GM19239 (cell line): ENCODE measurements around the gene MS4A10.

Source experiments
- DNase-seq: peaks from one replicate; pipeline ENCODE4 v3.0.0; 2011; ENCODE audit warnings: low spot score; ENCODE audit not compliant: insufficient read length
- FAIRE-seq: peaks from 2 replicates; lab custom pipeline; 2011; peaks lifted over from hg19 to GRCh38; lab: Jason Lieb, UNC

The MS4A10 gene

DNA sequence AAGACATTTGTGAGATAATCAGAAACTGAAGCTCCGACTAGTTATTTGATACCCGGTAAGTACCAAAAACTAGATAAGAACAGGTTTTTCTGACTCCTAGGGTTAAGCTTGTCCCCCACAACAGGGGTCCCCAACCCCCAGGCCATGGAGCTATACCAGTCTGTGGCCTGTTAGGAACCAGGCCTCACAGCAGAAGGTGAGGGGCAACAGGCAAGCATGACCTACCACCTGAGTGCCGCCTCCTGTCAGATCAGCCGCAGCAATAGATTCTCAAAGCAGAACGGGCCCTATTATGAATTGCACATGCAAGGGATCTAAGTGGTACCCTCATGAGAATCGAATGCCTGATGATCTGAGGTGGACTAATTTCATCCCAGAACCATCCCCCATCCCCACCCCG, 1.2 kb upstream of the MS4A10 start:
- DNase-seq = no peak
- FAIRE-seq = no peak

DNA sequence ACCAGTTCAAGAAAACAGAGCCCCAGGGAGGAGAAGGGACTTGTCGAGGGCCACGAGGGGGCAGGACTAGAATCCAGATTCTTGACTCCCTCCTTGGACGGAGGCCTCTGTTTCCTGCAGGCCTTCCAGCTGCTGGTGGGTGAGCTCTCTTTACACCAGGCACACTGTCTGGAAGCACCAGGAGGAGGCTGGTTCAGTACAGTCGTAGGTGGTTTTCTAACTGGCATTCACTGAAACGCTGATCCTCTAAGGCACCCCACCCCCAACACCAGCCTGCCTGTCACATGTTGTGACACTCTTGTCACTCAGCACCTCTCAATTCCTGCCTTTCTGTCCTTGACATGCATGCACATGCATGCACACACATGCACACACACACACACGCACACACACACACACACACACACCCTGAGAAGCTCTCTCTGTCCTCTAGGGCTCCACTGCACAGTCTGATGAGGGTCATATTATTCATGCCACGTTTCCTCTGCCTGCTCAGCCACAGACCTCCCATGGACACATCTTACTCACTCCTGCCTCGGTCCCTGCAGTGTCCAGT, 751 bp downstream of the MS4A10 start:
- FAIRE-seq = no peak
- no peak for DNase-seq

DNA sequence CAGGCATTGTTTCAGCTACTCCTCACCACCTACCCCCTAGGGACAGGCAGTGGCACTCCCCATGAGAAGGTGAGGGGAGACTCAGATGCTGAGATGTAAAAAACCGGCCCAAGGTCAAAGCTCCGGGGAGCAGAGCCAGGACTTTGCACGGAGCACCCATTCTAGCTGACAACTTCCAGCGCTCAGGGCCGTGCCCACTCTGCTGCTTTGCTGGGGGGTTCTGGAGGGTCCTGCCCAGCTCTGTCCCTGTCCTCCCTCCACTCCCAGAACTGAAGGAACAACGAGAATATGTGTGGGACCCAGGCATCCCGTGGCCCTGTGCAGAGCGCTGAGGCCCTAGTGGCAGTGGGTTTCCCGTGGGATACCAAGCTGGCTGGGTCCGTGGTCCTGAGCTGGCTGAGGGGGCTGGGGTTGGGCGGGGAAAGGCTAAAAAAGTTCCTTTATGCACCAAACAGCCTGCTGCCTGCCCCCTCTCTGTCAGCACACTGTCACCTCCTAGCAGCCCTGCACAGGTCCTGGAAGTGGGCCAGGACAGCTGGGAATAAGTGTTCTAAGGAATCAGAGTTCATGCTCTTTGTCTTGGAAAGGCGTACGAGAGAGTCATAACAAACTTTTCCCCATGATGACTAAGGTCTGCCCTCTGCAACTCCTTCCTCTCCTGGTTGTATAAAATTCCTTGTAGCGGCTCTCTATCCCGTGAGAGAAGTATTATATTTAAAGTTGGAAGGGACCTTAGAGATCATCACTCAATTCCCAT, 1.9 kb downstream of the MS4A10 start:
- no peak for DNase-seq
- no peak for FAIRE-seq

DNA sequence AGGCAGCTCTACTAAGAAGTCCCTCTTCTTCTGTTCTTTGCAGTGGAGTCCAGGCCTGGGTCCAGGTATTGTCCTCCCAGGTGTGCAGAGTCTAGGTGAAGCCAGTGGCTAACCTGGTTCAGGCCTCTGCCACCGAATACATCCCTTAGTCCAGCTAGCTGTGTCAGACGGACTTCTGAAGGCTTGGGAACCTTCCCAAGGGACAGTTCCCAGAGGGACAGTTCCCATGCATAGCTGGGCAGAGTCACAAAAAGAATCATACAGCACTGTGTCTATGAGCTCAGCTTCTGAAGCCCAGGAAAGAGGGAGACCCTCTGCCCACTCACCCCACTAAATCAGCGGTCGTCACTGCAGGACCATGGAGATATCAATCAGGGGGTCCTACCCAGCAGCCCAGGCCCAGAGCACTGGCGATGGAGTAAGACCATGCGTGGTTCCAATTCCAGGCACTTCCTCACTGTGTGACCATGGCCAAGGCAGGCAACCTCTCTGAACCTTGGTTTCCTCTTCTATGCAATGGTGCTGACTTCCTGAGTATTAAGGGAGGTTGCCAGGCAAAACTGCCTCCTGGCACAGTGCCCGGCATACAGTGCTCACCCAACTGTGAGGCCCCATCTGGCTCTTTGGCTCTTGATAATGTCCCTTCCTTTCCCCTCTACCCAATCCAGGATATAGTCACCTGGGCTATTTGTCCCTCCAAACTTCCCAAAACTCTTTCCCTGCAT, 3.4 kb downstream of the MS4A10 start:
- DNase-seq (no peak), FAIRE-seq (no peak)

DNA sequence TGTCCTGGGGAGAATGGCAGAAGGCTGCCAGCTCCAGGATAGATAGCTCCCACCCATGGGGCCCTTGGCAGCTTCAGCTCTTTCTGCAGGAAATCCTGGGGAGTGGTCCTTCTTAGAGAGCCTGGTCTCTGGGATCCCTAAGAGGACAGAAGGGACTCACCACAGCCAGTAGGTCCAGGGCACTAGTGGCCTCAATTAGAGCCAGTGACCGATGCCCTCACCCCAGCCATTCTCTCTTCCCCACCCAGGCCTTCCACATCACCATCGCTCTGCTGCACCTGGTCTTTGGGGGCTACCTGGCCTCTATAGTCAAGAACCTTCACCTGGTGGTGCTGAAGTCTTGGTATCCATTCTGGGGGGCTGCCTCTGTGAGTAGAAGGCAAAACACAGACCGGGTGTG, 5.6 kb downstream of the MS4A10 start:
- FAIRE-seq (no peak), DNase-seq (no peak)

DNA sequence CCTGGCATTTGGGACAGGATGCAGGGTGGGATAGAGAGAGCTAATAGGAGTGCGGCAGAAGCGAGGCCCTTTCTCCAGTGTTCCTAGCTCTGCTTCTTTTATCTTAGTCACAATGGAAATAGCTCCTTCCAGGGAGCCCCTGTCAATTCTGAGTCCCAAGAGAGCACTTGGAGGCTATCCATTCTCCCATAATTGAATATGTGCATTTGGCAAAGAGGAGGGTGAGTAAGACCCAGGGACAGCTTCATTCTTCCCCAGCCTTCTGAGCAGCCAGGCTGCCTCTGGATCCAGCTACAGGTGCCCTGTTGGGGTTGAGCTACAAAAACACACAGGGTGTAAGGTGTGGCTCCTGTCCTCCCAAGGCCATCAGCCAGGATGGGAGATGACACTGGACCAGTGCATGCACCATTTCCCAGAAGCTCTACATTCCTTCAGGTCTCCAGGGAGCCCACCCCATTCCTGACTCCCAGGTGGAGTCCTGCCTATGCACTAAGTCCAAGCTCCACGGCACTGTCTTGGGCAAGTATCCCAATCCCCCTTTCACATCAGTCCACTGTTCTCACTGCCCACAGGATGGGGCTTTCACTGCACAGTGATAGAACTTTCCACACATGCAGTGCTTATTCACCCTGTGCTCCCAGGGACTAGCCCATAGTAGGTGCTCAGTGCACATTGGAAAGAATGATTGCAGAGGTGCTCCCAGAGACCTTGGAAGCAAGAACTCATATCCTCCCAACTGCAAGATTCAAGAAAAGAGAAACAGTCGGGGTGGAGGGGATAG, 6.2 kb downstream of the MS4A10 start:
- DNase-seq (no peak), FAIRE-seq (no peak)

DNA sequence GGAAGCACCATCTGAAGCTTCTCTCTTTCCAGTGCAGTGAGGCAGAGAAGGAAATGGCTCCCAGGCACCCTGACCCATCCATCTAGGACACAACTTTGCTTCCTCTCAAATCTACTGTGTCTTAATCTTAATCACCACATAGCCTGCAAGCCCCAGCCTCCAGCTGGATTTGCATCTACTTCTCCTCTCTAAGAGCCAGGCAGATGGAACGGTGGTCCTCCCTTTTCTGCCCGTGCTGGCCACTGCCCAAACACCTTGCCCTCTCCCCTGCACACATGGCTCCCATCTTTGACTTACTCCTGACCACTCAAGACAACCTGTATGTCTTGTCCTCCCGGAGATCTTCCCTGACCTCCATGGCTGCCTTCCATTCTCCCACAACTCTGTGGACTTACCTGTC, 7.4 kb downstream of the MS4A10 start:
- DNase-seq = no peak
- FAIRE-seq = no peak

DNA sequence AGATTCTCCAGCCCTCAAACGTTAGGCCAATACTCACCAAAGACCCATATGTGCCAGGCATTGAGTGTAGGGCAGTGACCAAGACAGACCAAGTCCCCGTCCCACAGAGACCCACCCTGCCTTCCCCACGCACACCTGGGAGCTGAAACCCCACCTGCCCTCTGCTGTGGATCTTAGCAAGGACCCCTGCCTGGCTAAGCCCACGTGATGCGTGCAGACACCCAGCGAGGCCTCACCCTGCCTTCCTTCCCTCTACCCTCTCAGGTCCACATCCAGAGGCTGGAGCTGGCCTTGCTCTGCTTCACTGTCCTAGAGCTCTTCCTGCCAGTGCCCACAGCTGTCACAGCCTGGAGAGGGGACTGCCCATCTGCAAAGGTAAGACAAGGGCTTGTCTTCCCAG, 10.2 kb downstream of the MS4A10 start:
- DNase-seq (no peak), FAIRE-seq (no peak)

DNA sequence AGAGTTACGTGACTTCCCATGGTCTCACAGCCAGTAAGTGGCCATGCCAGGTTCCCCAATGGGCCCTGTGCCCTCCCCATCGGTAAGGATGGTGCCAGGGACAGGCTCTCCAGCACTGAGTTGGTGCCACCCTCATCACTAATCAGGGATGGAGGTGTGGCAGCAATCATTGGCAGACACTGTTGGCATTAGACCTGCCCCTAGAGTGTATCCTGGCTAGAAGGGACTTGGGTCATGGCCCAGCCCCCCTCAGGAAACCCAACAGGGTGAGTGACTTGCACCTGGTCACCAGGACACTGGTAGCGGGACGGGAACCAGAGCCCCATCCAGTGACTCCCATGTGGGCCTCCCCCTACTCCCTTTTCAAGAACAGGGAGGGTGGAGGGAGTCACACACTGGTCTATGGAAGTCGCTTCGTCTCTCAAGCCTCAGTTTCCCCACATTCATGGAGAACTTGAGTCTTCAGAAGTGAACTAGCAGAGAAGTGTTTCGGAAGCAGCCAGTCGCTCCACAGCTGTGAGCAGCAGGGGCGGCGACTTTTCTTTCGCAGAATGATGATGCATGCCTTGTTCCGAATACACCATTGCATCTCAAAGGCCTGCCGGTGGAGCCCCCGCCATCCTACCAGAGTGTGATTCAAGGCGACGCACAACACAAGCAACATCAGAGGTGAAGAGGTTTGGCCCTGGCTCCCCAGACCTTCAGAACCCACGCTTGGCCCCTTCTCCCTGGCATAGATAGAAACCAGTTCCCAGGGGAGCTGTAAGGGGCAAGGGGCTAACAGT, 12.9 kb downstream of the MS4A10 start:
- FAIRE-seq = no peak

DNA sequence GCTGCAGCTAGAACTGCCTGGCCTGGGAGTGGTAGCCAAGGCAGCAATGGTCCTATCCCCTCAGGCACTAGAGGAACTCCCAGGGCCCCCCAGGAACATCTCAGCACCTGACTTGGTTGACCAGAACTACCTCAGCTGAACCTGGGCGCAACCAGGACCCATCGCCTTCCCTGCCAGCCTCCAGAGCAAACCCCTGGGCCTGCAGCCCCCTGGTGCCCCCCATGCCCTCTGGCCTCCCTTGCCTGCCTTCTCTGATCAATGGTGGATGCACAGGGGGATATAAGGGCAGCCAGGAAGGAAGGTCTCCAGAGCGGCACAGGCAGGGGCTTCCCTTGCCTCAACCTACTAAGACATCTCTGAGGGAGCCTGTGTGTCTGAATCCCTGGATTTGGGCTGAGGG, 13.5 kb downstream of the MS4A10 start:
- FAIRE-seq (no peak), DNase-seq (no peak)

More for the DNA sequence above, 12.9 kb downstream of the MS4A10 start:
- DNase-seq = no peak

DNA sequence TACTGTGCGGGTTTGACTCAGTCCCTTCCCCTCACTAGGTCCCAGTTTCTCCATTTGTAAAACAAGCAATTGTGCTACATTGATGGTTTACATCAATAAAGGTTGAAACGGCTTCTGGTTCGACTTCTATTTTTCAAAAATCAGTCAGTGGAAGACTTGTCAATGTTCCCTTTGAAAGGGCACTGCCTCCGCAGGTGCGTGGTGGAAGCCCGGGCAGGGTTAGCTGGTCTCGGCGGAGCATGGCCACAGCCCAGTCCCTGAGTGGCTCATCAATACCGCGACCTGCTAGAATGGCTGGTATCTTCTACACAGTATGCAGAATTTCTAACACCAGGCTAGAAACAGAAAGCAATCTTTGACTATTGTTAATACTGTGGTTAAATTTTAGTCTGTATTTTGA, 16.1 kb downstream of the MS4A10 start:
- FAIRE-seq = no peak
- DNase-seq = no peak

DNA sequence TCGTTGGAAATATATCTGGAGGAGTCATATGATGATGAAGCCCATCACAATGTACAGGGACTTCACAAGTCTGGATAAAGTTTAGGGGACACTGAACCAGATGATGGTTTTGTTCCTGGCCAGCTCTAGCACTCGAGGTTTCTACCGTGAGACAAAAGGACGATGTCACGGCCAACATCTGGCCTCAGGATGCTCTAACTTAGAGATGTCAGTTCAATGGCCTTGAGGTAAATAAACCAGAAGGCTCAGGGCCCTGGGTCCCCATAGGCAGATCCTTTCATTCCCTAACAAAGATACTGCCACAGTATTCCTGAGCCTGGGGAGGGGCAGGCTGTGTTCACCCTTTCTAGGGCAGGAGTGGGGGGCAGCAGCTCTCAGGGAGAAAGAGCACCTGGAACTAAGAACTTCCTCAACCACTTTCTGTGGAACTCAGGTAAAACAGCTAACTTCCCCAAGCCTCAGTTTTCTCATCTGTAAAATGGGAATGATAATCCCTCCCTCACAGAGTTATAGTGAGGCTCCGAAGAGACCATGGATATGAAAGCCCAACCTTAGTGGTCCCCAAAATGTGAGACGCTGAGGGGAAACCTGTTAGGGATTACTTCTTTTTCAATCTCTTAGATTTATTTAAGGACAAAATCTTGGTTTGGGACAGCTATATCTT, 18.3 kb downstream of the MS4A10 start:
- FAIRE-seq (no peak), DNase-seq (no peak)

DNA sequence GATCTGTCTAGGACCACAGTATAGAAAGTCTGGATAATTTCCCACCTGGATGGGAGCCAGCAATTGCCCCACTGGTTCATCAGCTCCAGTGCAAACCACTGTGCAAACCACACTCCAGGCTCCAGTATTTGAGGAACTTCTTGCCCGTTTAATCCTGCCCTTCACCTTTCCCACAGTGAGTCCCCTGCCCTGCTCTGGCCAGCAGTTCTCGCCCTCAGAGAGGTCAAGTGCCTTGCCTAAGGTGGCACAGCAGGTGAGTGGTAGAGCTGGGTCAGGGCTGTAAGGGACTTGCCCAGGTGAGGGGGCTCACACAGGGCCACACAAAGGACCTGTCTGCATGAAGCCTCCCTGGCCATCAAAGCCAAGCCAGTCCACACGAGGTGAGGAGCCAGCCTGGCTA, 24.1 kb downstream of the MS4A10 start:
- no peak for FAIRE-seq
- no peak for DNase-seq

DNA sequence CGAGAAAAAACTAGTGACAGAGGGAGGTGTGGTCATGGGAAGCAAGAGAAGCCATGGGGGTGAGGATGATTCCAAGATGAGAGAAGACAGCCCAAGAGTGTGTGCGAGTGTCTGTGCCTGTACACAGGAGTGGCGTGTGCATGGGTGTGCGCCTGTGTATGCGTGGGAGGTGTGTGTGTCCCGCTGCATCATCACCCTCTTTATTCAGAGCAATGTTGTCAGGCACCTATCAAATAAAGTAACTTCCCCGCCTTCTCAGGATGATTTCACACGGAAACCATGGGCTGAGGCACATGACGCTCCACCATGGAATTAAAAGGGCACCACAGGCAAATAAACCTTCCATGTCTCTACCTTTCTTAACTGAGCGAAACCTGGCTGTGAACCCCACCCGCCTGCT, 24.6 kb downstream of the MS4A10 start:
- FAIRE-seq = no peak
- no peak for DNase-seq

DNA sequence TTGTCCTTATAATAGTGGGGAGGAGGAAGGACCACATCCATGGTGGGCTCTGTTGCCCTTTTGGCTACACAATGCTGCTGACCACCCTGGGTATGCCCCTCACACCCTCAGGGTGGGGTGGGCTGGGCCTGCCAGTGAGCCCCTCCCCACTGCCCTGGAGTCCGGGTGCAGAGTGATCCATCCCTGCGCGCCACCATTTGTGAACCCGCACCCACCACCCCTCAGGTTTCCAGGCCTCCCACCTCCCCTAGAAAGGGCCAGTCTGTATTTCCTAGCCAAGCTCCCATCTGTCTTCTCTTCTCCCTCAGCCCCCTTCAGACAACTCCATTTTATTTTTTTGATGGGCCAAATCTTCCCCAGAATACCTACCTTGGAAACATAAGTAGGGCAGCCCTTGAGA, 25.0 kb downstream of the MS4A10 start:
- FAIRE-seq = no peak
- DNase-seq = no peak

DNA sequence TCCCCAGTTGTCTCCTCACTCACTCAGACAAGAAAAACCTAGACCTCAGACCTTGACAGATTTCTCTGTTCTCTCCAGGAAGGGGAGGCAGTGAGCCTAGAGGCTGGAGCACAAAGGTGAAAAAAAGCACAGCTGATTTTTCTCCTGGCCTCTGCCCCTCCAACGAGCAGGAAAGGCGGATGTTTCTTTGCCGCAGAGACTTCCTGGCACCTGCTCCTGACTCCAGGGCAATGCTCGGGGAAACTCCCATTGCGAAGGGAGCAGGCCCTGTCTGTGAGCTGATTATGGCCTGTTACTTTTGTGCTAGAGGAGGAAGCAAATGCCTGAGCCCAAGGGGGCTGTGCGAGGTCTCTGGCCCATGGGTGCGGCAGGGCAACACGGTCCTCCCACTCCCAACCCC, 25.4 kb downstream of the MS4A10 start:
- DNase-seq (no peak), FAIRE-seq (no peak)

DNA sequence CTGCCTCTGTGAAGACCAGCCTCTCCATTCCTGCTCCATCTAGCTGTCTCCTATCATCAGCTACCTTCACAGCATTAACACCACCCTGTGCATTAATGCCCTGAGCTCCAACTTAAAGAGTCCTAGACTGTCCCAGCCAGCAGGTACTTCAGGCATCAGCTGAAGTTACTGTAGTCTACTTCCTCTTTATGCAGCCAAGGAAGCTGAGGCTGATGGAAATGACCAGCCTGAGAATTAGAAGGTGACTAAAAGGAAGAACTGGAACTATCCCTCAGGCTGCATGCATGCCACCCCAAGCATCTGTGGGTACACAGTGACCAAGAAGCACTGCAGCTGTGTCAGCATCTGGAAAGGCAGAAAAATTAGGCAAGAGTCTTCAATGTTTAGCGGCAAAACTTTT, 28.2 kb downstream of the MS4A10 start:
- no peak for FAIRE-seq
- no peak for DNase-seq

DNA sequence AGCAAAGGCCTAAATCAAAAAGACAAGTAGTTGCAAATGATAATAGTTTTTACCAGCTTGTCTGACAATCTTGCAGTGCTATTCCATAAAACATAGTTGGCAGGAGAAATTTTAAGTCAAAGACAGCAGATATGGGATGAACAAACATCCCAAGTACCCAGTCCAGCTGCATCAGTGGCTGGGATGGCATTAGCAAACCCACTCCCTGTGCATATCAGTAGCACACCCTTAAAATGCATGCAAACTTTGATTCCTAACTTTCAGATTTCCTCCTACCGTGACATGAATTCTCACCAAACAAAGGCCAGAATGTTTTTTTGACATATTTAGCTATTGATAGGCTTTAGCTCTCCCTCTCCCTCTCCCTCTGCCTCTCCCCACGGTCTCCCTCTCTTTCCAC, 29.0 kb downstream of the MS4A10 start:
- FAIRE-seq = no peak

DNA sequence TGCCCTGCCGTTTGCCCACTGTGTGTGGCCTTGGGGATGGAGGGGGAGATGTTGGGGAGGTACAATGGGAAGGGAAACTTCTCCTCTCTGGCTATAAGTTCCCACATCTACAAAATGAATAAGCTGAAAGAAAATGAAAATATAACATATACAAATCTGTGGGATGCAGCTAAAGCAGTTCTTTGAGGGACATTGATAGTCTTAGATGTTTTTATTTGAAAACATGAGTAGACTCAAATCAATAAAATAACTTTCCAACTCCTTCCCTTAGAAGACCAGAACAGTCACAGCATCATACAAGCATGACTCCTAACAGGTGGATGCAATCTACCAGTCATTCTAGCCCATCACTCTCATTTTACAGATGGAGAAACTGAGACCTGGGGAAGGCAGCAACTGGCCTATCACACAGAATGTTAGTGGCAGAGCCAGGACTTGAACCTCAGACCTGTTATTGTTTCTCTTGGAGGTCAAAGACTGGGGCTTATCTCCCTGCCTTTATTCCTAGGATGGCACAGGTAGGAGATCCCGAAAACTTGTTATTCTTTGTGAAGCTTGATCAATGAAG, 31.5 kb downstream of the MS4A10 start:
- DNase-seq = no peak
- FAIRE-seq = no peak

More for the DNA sequence above, 29.0 kb downstream of the MS4A10 start:
- no peak for DNase-seq
